Prostate gland (tissue), 2 donors: ENCODE results near the gene OR51B5.

Source experiments
- CTCF ChIP-seq, 4 experiments: fragments of 200-600 bp in 2 of 4; fragments of 450-650 bp in 2 of 4; sonication (generic) in 2 of 4; IDR thresholded peaks; 1 replicate in 3 of 4; 2 replicates in 1 of 4; pipeline ENCODE4 v1.5.1; 2016 to 2019; ENCODE audit warnings: antibody characterized with exemption in 4 of 4, mild to moderate bottlenecking in 2 of 4, moderate library complexity in 2 of 4
- POLR2AphosphoS5 ChIP-seq: sonication (generic); formaldehyde crosslinking; IDR thresholded peaks from one replicate; pipeline ENCODE4 v1.6.1; 2017; ENCODE audit warnings: antibody characterized with exemption

GRCh38 chr11:5301846-5302245, 41.5 kb downstream of the OR51B5 start, which contains the start of gene OR51B4:
- TF ChIP-seq CTCF (IDR thresholded peaks at IDR 0.05) (no peak), POLR2AphosphoS5 (no peak)
